ENCODE results near the gene MTUS2.

The MTUS2 gene

DNA sequence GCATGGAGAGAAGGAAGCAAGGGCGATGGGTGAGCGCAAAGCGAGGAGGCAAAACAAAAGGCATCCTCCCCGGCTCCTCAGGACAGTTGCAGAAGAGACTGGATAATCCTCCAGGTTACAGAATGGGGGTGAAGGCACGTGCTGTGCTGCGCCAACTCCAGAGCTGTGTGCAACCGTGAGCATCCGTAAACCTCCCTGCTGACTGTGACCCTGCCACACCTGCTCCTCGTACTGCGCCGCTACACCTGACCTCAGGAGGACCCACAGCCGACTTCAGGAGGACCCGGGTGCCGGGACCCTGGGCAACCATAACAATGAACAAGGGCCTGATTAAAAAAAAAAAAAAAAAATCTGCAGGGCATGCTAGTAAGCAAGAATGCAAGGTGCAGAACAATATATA lies 706.6 kb downstream of the MTUS2 start:
- DNase-seq (ENCODE audit: low spot score), result no peak

DNA sequence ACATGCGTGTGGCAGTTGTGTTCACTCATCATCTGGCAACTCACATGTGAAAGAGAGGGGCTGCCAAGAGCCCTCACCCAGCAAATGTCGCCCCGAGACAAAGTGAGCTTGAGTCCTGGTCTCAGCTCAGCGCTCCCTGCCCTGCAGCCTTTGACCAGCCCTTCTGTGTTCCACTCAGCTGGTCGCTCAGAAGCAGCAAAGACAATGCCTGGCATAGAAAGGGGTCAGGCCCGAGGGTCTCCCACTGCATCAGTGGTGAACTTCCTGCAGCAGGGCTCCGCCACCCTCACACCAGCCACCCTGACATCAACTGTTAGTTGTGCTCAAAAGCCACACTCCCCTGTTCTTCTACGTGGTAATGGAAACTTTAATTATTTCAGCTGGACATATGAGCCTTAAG lies 707.4 kb downstream of the MTUS2 start:
- DNase-seq (ENCODE audit: low spot score), result no peak

DNA sequence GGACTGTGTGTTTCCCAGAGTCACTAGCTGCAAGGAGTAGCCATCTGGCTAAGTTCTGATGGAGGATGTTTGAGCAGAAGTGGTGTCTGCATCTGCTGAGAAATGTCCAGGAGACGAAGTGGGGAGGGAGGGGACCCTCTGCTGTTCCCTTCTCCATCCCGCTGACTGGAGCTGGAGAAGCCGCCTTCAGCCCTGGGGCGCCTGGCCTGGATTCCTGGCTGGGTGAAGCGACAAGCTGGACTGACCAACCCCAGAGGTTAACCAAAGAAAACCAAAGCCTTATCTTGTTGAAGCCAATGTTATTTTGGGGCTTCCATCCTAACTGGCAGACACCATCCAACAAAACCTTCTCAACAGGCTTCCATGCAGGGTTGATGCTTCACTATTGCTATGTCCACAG lies 707.8 kb downstream of the MTUS2 start:
- DNase-seq (ENCODE audit: low spot score), result no peak

DNA sequence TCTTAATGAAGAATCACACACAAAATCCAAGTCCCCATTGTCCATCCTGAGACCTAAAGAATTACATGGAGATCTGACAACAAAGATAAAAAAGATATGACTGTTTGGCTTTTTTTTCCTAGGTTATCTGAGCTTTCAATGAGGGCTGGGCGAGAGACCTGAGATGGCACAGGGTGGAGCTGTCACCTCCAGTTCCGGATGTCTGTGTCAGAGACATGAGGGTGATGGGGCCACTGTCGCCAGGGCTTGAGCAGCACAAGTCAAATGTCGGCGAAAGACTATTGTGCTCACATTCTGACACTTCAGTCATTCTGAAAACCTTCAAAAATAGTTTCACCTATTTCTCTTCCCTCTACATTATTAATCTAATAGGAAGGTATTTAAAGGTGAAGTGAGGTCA lies 709.6 kb downstream of the MTUS2 start:
- DNase-seq (ENCODE audit: low spot score), result no peak

DNA sequence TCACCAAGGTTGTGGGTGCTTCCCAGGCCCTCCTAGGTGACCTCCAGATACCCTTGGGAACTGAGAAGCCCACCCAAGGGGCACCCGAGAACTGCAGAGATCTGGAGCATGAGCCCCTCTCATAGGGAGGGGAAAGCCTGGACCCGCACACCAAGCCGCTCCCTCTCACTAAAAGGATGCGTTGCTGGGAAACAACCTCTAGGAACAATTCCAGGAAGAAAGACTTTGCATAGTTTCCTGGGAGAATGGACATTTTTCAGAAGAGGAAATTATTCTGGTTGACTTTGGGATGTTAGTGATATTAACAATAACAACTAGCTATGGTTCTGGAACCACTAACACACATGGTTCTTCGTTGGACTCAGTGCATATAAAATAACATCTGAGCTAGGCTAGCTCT lies 710.8 kb downstream of the MTUS2 start:
- DNase-seq (ENCODE audit: low spot score), result no peak

DNA sequence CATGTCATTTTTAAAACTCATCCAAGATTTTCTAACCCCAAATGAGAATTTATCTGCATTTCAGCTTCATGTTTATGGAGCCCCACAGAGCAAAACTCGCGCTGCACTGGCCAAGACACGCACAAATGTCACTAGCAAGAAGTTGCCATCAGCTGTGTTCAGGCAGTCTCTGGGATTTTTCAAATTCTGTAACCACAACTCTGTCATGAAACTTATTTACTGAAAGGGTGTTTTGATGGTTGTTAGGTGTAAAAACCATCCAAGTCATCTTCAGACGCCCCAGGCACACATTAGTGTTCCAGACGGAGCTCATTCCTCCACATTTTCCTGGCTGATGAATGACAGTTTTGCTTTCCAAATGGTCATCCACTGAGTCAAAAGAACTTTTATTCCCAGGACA lies 712.0 kb downstream of the MTUS2 start:
- no peak for DNase-seq (ENCODE audit: low spot score)

DNA sequence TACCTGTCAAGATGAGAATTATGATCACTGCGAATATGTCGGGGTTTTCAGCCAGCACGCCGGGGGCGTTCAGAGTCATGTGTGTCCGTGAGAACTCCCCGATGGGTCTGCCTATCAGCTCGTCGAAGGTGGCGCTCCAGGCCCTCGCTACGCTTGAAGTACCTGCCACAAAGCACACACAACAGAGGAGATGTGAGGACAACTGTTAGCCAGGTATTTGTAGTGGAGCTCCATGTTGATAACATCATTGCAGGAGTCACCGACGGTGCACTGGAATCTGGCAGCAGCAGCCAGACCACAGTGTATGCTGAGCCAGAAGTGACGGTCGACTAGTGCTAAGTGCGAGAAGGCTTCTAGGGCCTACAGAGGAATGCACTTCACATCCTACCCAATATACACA lies 712.7 kb downstream of the MTUS2 start:
- no peak for DNase-seq (ENCODE audit: low spot score)

DNA sequence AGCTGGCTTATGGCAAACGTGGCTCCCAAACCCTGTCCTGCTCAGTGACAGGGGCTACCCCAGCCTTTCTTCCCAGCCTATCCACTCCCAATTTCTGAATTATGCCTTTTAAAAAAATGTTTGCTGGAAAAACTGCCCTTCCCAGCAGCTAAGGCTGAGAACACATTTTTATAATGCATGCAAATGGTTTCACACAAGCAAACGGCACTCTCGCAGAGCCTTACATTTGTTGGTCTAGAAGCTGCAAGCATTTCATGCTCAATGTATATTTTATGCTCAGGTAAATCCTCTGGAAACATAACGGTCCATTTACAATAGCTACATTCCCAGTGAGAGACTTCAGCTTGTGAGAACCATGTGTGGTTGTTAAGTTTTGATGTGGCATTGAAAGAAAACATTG lies 713.9 kb downstream of the MTUS2 start:
- no peak for DNase-seq (ENCODE audit: low spot score)

DNA sequence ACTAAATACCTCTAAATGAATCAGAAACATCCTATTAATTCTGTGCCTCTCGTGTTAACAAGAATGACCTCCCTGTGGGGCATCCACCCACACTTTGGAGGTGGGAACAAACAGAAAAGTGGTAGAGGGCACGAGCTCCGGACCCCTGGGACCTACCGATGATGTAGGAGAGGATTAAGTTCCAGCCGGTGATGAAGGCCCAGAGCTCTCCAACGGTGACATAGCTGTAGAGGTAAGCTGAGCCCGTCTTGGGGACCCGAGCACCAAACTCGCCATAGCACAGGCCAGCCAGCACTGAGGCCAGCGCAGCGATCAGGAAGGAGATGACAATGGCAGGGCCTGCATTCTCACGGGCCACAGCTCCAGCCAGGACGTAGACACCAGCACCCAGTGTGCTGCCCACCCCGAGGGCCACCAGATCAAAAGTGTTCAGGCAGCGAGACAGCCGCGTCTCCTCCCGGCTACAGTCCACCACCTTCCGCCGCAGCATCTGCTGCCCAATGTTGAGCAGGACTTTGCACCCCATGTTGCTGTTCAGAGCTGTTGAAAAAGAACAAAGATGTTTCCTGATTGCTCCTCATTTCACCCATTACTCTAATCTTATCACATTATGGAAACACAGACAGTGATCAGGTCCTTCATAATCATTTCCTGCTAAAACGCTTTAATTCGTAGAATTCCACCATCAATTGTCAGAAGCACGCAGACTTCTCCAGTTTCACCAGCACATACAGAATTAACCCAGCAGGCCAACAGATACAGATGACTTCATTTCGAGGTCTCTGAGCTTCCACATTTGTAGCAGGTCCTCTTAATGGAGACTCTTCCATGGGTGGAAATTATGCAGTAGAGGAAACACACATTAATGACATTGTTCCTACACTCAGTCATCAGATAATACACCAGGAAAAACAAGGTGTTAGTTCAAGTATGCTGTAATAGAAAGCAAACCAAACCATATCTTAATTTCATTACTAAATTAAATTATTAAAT lies 715.8 kb downstream of the MTUS2 start:
- no peak for DNase-seq (ENCODE audit: low spot score)

DNA sequence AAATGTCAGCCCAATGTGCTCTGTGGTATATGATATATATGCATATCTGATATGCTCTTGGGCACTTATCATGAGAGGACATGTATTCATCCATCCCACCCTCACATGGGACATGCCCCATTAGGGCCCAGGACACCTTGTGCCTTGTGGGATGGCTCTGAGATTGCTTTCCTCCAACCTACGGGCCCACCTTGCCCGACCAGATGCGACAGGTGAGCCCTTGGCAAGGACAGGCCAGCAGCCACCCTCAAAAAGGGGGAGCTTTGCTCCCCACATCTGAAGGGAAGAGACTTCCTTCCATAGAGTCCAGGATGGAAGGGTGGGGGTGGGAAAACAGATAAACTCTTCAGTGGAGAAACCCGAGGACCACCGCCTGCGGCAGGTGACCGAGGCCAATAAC lies 716.7 kb downstream of the MTUS2 start:
- DNase-seq (ENCODE audit: low spot score), result no peak

DNA sequence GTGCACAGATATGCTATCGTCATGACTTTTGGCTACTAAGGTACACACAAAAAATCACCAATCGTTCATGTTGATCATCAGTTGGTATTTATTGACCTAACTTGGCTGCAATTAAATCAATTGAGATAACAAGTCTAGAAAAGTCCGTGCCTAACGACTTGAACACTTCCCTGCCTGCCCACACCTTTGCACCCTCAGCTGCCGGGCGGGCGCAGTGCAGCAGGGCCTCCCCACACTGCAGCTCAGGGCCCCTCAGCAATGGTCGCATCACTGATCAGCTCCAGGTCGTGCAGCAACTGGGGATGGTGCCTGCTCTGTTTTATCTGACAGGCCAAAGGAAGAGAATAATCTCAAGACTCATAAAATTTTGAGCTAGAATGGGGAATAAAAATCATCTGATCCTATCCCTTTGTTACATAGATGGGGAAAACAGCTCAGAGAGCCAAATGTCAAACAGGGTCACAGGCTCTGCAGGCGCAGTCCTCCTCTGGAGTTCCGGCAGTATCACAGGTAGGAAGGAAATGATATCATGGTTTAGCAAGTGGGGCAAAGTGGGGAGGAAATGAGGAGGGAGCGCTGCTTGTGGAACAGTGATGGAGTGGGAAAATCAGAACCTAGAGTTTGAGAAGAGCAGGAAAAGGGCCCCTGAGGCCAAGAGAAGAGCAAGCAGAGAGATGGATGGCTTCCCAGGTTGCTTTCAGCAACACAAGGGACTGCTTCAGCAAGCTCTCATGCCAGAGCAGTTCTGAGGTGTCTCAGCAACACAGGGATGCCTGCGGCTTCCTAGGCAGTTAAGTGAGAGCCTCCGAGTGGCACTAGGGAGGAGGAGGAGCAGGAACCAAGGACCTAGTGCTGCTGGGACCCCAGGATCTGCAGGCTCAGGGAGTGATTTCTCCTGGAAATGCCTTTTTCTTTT lies 717.9 kb downstream of the MTUS2 start:
- DNase-seq (ENCODE audit: low spot score), result no peak

DNA sequence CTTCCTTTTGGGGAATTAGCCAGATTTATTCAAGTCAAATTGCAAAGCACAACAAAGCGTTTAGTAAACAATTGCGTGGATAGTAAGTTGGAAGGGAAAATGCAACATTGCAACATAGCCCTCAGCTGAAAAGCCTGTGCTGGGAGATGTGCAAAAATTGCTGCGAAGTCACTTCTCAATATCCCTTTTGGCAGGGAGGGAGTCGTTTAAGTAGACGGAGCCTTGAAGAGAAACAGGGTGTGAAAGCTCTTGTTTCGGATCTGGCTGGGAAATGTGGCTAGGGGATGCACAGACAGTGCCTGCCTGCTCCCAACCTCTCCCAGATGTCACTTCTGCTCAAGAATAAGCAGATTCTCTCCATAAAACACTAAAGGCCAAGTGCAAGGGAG lies 718.5 kb downstream of the MTUS2 start:
- DNase-seq (ENCODE audit: low spot score), result no peak

DNA sequence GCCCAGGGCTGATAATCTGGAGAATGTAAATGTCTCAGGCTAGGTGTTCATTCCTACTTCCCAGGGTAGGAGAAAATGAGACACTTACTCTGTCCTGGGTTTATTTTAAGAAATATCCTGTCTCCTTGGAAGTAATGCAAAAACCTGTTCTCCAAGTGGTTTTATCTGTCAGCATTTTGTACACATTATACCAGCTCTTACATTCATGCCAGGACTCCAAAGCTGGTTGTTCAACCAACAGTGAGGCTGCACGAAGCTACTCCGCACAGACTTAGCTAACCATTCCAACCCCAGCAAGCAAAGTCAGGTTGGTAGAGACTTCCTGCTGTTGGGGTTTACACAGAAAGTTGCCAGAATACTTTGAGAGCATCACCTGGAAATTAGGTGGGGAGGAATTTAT lies 719.7 kb downstream of the MTUS2 start:
- no peak for DNase-seq (ENCODE audit: low spot score)

DNA sequence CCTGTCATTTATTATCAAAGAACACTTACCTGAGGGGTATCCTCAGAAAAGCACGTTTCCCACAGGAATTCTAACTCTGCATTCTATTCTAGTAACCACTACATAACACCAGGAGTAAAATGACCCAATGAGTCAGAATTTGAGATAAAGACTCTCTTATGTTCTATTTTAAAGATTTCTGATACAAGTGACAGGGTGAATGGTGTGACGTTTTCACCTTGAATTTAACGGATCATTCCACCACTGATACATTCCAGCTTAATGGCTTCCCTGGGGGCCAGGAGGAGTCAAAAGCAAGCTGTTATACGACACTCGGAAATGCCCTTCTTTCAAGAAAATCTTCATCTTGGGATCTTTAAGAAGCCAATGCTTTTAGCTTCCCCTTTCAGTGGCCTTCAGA lies 720.2 kb downstream of the MTUS2 start:
- no peak for DNase-seq (ENCODE audit: low spot score)

DNA sequence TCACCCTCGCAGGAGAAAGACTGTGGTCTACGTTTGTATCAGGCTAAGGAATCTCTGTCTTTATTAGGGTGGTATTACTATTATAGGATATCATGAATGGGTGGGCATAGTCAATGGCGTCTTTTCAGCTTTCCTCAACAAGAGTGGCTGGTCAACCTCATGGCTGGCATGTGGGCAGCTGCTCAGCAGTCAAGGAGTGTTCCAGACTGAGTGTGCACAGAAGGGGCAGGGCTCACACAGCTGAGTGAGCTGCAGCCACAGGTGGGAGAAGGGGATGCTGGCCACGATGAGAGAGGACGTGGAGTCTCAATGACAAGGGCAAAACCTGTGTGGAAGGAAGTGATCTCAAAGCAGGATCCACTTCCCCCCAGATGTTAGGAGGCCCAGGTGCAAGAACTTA lies 720.7 kb downstream of the MTUS2 start:
- DNase-seq (ENCODE audit: low spot score), result no peak

DNA sequence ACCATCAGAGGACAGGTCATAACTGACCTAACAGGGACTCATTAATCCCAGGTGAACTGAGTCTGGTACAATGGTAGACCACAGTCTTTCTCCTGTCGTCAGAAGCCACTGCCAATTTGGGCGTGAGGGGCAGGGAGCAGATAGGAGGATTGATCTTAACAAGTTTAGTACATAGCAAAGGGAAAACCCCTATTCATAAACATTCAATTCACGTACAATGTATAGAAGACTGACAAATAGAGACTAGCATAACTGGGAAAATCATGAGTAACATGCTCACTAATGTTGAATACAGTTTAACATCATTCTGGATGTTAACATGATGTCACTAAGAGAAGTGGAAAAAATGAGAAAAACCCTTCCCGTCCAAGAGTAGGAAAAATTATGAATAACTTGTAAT lies 721.3 kb downstream of the MTUS2 start:
- no peak for DNase-seq (ENCODE audit: low spot score)

DNA sequence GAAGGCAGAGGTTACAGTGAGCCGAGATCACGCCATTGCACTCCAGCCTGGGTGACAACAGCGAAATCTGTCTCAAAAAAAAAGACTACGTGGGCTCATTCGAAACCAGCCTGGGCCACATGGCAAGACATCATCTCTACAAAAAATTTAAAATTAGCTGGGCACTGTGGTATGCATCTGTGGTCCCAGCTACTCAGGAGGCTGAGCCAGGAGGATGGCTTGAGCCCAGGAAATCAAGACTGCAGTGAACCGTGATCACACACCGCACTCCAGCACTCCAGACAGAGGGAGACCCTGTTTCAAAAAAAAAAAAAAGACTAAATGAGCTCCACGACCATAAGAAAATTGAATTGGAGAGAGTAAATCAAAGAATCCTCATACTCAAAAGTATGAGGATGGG lies 722.2 kb downstream of the MTUS2 start:
- no peak for DNase-seq (ENCODE audit: low spot score)

DNA sequence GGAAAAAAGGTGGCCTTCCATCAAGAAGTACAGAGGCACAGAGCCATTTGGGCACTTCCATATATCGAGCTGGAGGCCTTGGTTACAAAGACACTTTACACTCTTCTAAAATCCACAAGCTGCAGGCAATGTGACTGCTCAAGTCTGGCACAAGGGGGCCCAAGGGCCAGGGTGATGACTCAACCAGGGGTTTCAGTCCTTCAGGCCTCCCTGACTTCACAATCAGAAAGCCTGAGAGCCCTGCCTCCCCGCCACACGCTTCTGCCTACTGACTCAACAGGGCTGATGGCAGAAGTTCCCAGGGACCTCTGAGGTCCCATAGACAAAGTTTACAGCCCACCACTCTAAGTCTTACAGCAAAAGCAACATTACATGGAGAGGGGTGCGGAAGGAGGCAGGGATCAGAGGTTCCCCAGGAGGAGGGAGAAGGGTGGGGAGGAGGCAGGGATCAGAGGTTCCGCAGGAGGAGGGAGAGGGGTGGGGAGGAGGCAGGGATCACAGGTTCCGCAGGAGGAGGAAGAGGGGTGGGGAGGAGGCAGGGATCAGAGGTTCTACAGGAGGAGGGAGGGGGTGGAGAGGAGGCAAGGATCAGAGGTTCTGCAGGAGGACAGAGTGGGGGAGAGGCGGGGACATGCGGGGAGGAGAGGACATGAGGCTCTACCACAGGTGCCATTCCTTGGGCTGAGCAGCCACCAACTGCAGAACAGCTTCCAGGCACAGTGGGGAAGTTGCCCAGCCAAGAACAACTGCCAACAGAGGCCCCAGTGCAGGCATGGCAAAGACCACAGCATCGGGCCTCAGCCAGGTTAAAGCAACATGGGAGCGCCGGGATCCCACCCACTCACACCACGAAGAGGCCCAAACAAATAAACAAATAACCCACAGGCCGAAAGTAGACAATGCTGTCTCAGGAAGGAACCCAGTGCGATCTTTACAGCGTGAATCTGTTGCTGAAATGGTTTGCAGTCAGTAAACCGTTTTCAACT lies 723.4 kb downstream of the MTUS2 start:
- DNase-seq (ENCODE audit: low spot score), result no peak

DNA sequence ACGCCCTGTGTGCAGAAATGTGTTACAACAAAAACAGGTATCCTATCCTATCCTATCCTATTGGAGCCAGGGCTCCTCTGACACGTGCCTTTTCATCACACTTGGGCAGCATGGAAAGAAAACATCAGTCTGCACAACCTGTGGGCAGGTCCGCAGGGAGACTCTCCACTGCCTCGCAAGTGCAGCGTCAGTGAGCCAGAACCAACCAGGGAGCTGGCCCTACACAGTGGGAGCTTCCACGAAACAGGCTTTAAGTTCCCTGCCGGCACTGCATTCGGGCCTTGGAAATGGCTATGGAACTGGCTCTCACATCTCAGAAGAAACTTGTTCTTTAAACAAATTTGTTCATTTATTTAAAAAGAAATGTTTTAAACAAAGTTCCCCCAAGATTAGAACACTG lies 725.8 kb downstream of the MTUS2 start:
- DNase-seq (ENCODE audit: low spot score), result no peak

DNA sequence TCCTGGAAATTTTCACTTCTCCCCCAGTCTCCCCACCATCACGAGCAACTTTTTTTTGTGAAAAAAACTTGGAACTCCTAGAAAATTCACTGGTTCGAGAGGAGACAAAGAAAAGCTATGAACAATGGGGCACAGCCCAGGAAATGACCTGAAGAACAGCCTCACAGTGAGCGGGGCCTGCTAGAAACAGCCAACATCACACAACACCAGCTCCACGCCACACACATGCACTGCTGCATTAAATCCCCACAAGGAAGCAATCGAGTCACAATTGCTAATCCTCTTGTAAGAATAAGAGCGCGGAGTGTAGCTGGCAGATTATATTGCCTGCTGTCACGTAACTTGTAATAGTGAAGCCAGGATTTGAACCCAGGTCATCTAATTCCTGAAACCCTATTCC lies 726.5 kb downstream of the MTUS2 start:
- no peak for DNase-seq (ENCODE audit: low spot score)

DNA sequence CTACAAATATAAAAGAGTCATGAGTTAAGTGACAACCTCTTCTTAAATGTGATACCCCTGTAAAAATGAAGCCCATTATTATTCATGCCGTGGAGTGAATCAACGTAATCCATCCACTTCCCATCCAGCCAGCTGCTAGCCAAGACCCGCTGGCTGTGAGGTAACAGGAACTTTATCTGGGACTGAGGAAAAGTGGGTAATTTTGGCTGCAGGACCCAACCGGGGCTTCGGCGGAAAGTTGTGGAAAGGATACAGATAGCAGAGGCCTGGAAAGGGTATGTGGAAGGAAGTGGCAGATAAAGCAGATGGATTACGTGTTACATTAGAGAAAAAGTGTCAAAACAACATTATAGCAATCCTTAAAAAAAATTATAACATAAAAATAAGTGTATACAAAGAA lies 727.0 kb downstream of the MTUS2 start:
- no peak for DNase-seq (ENCODE audit: low spot score)

DNA sequence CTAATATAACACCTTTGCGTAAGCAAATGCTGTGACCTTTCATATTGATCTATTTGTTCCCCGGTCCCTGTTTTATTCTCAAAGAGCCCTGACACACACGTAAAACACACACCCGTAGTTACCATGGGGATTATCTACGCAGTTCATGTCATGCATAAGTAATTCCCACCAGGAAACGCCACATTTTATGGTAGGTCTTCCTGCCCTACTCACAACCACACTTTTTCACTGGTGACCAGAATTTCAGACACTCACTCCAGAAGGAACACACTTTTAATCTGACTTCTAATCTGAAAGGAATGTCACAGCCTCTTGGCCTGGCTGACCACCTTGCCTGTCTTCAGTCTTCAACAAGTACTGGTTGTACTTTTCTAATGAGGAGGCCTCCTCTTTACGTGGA lies 728.6 kb downstream of the MTUS2 start:
- DNase-seq (ENCODE audit: low spot score), result no peak
